ENCODE results near the gene CAMSAP2.

Gene CAMSAP2

GRCh38 chr1:200901796-200902444 is 163.2 kb downstream of the CAMSAP2 start:
- no peak for DNase-seq

GRCh38 chr1:200903793-200904192 is 165.1 kb downstream of the CAMSAP2 start:
- no peak for DNase-seq

- DNase-seq, result no peak
These were observed 166.1 kb downstream of the CAMSAP2 start for GRCh38 chr1:200904772-200905171.

GRCh38 chr1:200905411-200906052 is 166.8 kb downstream of the CAMSAP2 start:
- no peak for DNase-seq

DNA sequence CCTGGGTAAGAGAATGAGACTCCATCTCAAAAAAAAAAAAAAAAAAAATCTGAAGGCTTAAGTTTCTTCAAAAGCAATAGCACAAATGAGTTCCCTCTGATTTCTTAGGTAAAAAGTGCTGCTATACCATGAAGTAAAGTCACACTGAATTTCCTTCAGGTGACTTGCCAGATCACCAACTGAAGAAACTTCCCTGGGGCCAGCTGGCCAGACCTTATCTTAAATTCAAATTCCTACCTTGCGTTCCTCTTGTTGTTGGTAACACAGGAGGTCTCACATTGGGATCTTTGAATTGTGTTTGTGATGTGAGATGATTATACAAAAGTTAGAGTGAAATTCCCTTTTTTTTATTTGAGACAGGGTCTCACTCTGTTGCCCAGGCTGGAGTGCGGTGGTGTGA is 167.8 kb downstream of the CAMSAP2 start:
- DNase-seq, result no peak

- no peak for DNase-seq
These were observed 169.0 kb downstream of the CAMSAP2 start for GRCh38 chr1:200907611-200908097.

DNA sequence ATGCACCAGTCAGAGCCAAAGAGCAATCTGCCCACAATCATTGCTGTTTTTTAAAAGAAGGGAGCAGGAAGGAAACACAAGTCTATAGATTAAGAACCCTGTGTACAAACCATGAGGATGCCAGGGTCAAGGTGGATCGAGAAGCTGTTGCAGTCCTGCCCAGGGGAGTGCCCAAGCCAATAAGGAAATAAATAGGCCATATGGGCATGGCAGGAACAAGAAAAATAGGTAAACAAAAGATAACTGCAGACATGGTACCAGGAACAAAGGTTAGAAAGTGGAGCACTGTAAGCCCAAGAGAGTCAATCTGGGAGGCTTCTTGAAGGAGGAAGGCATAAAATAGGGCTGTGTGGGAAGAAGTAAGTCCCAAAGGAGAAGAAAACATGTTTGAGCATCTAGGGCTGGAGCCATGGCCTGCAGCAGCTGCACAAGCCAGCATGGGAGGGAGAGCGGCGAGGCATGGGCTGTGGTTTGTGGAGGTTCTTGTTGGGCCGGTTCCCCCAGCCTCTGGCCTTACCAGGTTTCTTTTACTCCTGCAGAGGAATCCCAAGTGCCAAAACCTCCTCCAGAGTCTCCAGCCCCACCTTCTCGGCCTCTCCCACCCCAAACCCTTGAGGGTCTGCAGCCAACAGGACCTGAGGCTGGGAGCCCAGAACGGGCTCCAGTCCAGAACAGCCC is 169.6 kb downstream of the CAMSAP2 start:
- DNase-seq, result no peak

DNA sequence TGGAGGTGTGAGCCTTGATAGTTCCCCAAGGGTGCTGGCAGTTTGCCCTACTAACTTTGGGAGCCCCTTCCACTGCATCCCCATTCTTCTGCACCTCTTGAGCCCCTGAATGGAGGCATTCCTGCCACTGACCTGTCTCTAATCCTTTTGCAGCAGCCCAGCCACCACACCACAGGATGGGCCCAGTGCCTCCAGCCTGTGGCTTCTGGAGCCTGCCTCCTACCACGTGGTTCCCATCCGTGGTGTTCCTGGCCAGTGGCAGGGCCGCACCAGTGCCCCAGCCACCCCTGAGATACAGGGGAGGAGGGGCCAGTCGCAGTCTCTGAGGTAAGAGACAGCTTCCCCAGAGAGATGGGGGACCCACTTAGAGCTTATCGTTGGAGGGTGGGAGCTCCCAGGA is 170.4 kb downstream of the CAMSAP2 start:
- no peak for DNase-seq

DNA sequence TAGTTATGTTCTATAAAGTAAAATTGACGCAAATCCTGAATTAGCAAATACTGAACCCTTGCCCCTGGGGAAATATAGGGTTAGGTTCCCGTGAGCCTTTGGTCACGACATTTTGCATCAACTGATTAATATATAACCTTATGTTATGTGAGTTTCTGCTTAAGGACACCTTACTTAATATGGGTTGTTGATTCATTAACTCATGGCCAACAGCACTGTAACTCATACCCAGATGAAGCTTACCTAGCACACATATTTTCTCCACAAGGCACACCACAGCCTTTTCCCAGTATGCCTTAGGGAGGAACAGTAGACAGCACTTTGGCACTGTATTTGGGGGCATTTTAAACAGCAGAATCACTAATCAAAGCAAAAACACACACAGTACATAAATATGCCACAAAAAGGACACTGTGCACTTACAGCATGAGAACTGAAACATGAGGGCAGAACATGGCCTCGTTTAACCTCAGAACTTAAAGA is 171.1 kb downstream of the CAMSAP2 start:
- no peak for DNase-seq
